HCT116 (cell line): ENCODE measurements around the gene KIF21B. TPM values are rescaled to one million over a fixed set of nuclear protein-coding genes. Genes with fewer than 3 reads are reported as not detected.
A peak's percentile ranks its signal among the peaks of the same experiment; 100 is the strongest.

Experiments used
- ATAC-seq: fragments of 200-7000 bp; cut with Tn5 transposase; 2 replicates; pipeline ENCODE4 v1.9.1; 2020; ENCODE audit warnings: mild to moderate bottlenecking, moderate library complexity
- BruUV-seq: library from RNA; stranded (reverse); fragments of 400-500 nt; replicated peaks from 2 replicates; lab custom pipeline; 2021; lab: Mats Ljungman, UMichigan
- CTCF ChIA-PET: fragments of 300-600 bp; sonication (Branson Sonifier 250); formaldehyde crosslinking; loops from one replicate; lab custom pipeline; 2021; ENCODE audit warnings: antibody characterized with exemption; lab: Charles Lee
- POLR2A ChIA-PET: fragments of 300-600, 350-600 bp; sonication (Branson Sonifier 250); formaldehyde crosslinking; loops from one replicate; lab custom pipeline; 2021; ENCODE audit warnings: antibody characterized with exemption; lab: Charles Lee
- RAD21 ChIA-PET, 2 experiments: fragments of 300-600 bp; sonication (Branson Sonifier 250); formaldehyde crosslinking; loops; one replicate each; lab custom pipeline; 2023; ENCODE audit warnings: low total read pairs in 2 of 2; ENCODE audit not compliant: uncharacterized antibody in 2 of 2, unreplicated experiment in 2 of 2, low non-redundant PET in 1 of 2; lab: Charles Lee
- DNase-seq: peaks from one replicate; pipeline ENCODE4 v3.0.0-alpha.2; 2010; ENCODE audit warnings: low read depth, low spot score
- H2AFZ ChIP-seq: fragments of 200-600 bp; shearing (Covaris generic), sonication (generic); 2 replicates; pipeline ENCODE4 v1.6.1; 2017; ENCODE audit warnings: low read depth, mixed run types, mixed read lengths, antibody characterized with exemption, low read length; ENCODE audit not compliant: poor library complexity, severe bottlenecking
- H3K27ac ChIP-seq: 2 replicates; pipeline ENCODE4 v1.5.1; 2012; ENCODE audit warnings: low read depth, low read length
- H3K27me3 ChIP-seq: fragments of 200-600 bp; sonication (generic); 2 replicates; pipeline ENCODE4 v1.6.1; 2016; ENCODE audit warnings: mixed run types, low read length, mixed read lengths; ENCODE audit not compliant: insufficient read depth
- H3K36me3 ChIP-seq, 2 experiments: fragments of 200-500 bp in 1 of 2; fragments of 200-600 bp in 1 of 2; sonication (Bioruptor generic) in 1 of 2; sonication (generic) in 1 of 2; 2 replicates each; pipeline versions ENCODE4 v1.5.1 to v1.6.1; 2014 to 2016; ENCODE audit warnings: low read length in 2 of 2, inconsistent platforms in 1 of 2, mixed read lengths in 1 of 2, mixed run types in 1 of 2; ENCODE audit not compliant: insufficient read depth in 2 of 2, control insufficient read depth in 1 of 2
- H3K4me1 ChIP-seq, 2 experiments: fragments of 200-600 bp in 1 of 2; sonication (generic) in 1 of 2; 2 replicates each; pipeline versions ENCODE4 v1.5.1 to v1.6.1; 2012 to 2017; ENCODE audit warnings: low read length in 2 of 2, inconsistent platforms in 1 of 2, mild to moderate bottlenecking in 1 of 2, mixed read lengths in 1 of 2, mixed run types in 1 of 2, moderate library complexity in 1 of 2; ENCODE audit not compliant: insufficient read depth in 2 of 2, control insufficient read depth in 1 of 2
- H3K4me2 ChIP-seq: fragments of 200-600 bp; sonication (generic); 2 replicates; pipeline ENCODE4 v1.6.1; 2017; ENCODE audit warnings: mixed run types, low read length, mixed read lengths
- H3K4me3 ChIP-seq, 2 experiments: fragments of 200-600 bp in 1 of 2; sonication (generic) in 1 of 2; replicated peaks in 1 of 2; 2 replicates each; pipeline ENCODE4 v1.5.1; 2011 to 2016; ENCODE audit warnings: low read length in 2 of 2, control low read depth in 1 of 2, low read depth in 1 of 2, mild to moderate bottlenecking in 1 of 2, mixed read lengths in 1 of 2, mixed run types in 1 of 2
- H3K79me2 ChIP-seq: fragments of 200-600 bp; sonication (generic); 2 replicates; pipeline ENCODE4 v1.6.1; 2017; ENCODE audit warnings: mild to moderate bottlenecking, mixed run types, low read length, moderate library complexity, mixed read lengths; ENCODE audit not compliant: insufficient read depth
- H3K9ac ChIP-seq: fragments of 200-600 bp; sonication (generic); 2 replicates; pipeline ENCODE4 v1.6.1; 2016; ENCODE audit warnings: low read length, mixed read lengths
- H3K9me2 ChIP-seq: fragments of 200-600 bp; sonication (generic), shearing (Covaris generic); 2 replicates; pipeline ENCODE4 v1.6.1; 2017; ENCODE audit warnings: mixed run types, mild to moderate bottlenecking, moderate library complexity; ENCODE audit not compliant: insufficient read depth
- H3K9me3 ChIP-seq, 2 experiments: fragments of 200-500 bp in 1 of 2; fragments of 200-600 bp in 1 of 2; sonication (Bioruptor generic) in 1 of 2; sonication (generic) in 1 of 2; 2 replicates each; pipeline ENCODE4 v1.6.1; 2014 to 2017; ENCODE audit warnings: low read length in 2 of 2, mixed read lengths in 2 of 2, inconsistent platforms in 1 of 2, low read depth in 1 of 2, mild to moderate bottlenecking in 1 of 2, mixed run types in 1 of 2, moderate library complexity in 1 of 2; ENCODE audit not compliant: control insufficient read depth in 1 of 2, insufficient read depth in 1 of 2
- H4K20me1 ChIP-seq: fragments of 200-600 bp; sonication (generic), shearing (Covaris generic); 2 replicates; pipeline ENCODE4 v1.6.1; 2017; ENCODE audit warnings: mixed run types, mild to moderate bottlenecking, moderate library complexity; ENCODE audit not compliant: insufficient read depth
- CTCF ChIP-seq, 3 experiments: fragments of 200-600 bp in 1 of 3; sonication (generic) in 1 of 3; IDR thresholded peaks in 2 of 3; conservative IDR thresholded peaks in 1 of 3; 2 replicates each; pipeline ENCODE4 v1.5.1; 2012 to 2017; ENCODE audit warnings: low read depth in 2 of 3, low read length in 2 of 3, antibody characterized with exemption in 1 of 3, borderline replicate concordance in 1 of 3, control low read depth in 1 of 3, mild to moderate bottlenecking in 1 of 3, mixed read lengths in 1 of 3, mixed run types in 1 of 3, moderate library complexity in 1 of 3; ENCODE audit not compliant: insufficient read depth in 1 of 3
- ZFX ChIP-seq: fragments of 450-650 bp; IDR thresholded peaks from 2 replicates; pipeline ENCODE4 v1.6.1; 2017
- ZNF274 ChIP-seq: fragments of 200-500 bp; sonication (Bioruptor generic); IDR thresholded peaks from 2 replicates; pipeline ENCODE4 v1.6.1; 2014; ENCODE audit warnings: mild to moderate bottlenecking, low read depth, low read length, inconsistent platforms
- intact Hi-C: fragments of 100-400 bp; cut with micrococcal nuclease; formaldehyde crosslinking; loops from 2 replicates; pipeline ENCODE4 v1.10.0; 2022
- total RNA-seq: library from RNA; stranded (reverse); gene quantifications from one replicate; pipeline ENCODE4 v1.2.1, GENCODE V29; 2021; ENCODE audit not compliant: unreplicated experiment

Gene KIF21B
- total RNA-seq, 1 experiment from 2014 or later, result 6.1 TPM

- Histone ChIP-seq H3K36me3 (no peaks in the 10 kb centered on the region), H2AFZ (no peak overlapping the region), H3K79me2 (no peaks in the 10 kb centered on the region), H3K9me3 (no peaks in the 10 kb centered on the region), H3K4me3 (no peak overlapping the region), H3K27me3 (no peaks in the 10 kb centered on the region), H4K20me1 (no peaks in the 10 kb centered on the region), H3K9me2 (no peaks in the 10 kb centered on the region), H3K27ac (no peak overlapping the region), H3K4me2 (no peak overlapping the region), H3K9ac (no peak overlapping the region), H3K4me1 (peaks cover 16 to 43% of the 10 kb centered on the region in 2 experiments; a peak in 3 of 4 replicates)
- DNase-seq, result no peak
- ChIA-PET RAD21 (no interaction called here), POLR2A (interaction anchor here (0.6 kb wide), 1 partner anchor 25 kb away, joined by 4 read pairs; no protein-coding TSS in a partner anchor), CTCF (interaction anchor here (0.6 to 2.3 kb wide), 6 partner anchors 7 to 171 kb away, joined by 3 to 16 read pairs (median 4); no protein-coding TSS in a partner anchor)
- no peak for TF ChIP-seq ZFX
- ATAC-seq, result no peak
- BruUV-seq, result TSS peak; percentile 64
- intact Hi-C loops, result no loop called here
These were observed 1.7 kb downstream of the KIF21B start for GRCh38 chr1:201021630-201022492.

- Histone ChIP-seq H3K4me2 (peak overlapping the region; percentile 43; the same call in 1 of the 2 replicates), H3K4me3 (no peak overlapping the region), H4K20me1 (no peaks in the 10 kb centered on the region), H3K27ac (no peak overlapping the region), H3K9me3 (no peaks in the 10 kb centered on the region), H3K9me2 (no peaks in the 10 kb centered on the region), H3K79me2 (no peaks in the 10 kb centered on the region), H3K9ac (no peak overlapping the region), H3K27me3 (no peaks in the 10 kb centered on the region), H3K4me1 (peaks cover 16 to 43% of the 10 kb centered on the region in 2 experiments; a peak in 3 of 4 replicates), H2AFZ (no peak overlapping the region), H3K36me3 (no peaks in the 10 kb centered on the region)
- intact Hi-C loops, result no loop called here
- DNase-seq (no peak), ATAC-seq (peak; percentile 61)
- ChIA-PET CTCF (interaction anchor here (0.6 to 2.3 kb wide), 12 partner anchors 8 to 170 kb away, joined by 3 to 16 read pairs (median 4); no protein-coding TSS in a partner anchor), POLR2A (interaction anchor here (0.6 to 0.9 kb wide), 3 partner anchors 24 to 148 kb away, joined by 4 read pairs; no protein-coding TSS in a partner anchor), RAD21 (interaction anchor here in 1 of 2 experiments (0.7 kb wide), 1 partner anchor 77 kb away, joined by 8 read pairs; no protein-coding TSS in a partner anchor)
- TF ChIP-seq CTCF (IDR thresholded peaks at IDR 0.05 in 2 of 3, conservative IDR thresholded peaks at IDR 0.05 in 1 of 3; ENCODE audit: borderline replicate concordance in 1 of 3, insufficient read depth in 1 of 3, low read depth in 2 of 3, low read length in 2 of 3) (peak in 2 of 3 experiments; percentile 44 to 46; a peak in 4 of 6 replicates), ZNF274 (no peak)
- BruUV-seq, result no TSS peak
These were observed 2.5 kb downstream of the KIF21B start for GRCh38 chr1:201020721-201021629.
